Transverse colon (tissue), 3 donors: ENCODE data around the gene SECISBP2.

Experiments used
- POLR2A ChIP-seq: fragments of 450-650 bp; IDR thresholded peaks from one replicate; pipeline ENCODE4 v1.6.1; 2016; ENCODE audit warnings: antibody characterized with exemption, mild to moderate bottlenecking, moderate library complexity
- TF ChIP-seq, protein P1 (sequence below), 5 experiments: fragments of 200-600 bp in 3 of 5; fragments of 450-650 bp in 2 of 5; sonication (generic) in 3 of 5; IDR thresholded peaks; 1 replicate in 2 of 5; 2 replicates in 3 of 5; pipeline ENCODE4 v1.5.1; 2016 to 2017; ENCODE audit warnings: antibody characterized with exemption in 5 of 5, inconsistent platforms in 3 of 5, mild to moderate bottlenecking in 2 of 5, moderate library complexity in 1 of 5

DNA sequence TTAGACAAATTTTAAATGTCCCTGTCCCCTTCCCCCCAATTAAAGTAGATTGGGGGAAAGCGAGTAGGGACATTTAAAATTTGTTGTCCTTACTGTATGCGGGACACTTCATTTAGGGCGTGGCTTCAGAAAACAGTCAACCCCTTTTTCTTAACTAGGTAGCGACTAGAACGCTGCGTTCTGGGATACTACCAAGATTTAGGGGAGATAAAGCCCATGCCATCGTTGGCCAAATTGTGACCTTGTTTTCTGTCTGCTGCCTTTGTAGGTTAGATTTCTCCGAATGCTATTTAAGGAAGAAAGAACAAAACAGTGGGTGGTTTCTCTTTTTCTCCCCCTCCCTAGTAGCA is 6.1 kb upstream of the SECISBP2 start:
- no peak for TF ChIP-seq POLR2A
- TF ChIP-seq, protein P1, sequence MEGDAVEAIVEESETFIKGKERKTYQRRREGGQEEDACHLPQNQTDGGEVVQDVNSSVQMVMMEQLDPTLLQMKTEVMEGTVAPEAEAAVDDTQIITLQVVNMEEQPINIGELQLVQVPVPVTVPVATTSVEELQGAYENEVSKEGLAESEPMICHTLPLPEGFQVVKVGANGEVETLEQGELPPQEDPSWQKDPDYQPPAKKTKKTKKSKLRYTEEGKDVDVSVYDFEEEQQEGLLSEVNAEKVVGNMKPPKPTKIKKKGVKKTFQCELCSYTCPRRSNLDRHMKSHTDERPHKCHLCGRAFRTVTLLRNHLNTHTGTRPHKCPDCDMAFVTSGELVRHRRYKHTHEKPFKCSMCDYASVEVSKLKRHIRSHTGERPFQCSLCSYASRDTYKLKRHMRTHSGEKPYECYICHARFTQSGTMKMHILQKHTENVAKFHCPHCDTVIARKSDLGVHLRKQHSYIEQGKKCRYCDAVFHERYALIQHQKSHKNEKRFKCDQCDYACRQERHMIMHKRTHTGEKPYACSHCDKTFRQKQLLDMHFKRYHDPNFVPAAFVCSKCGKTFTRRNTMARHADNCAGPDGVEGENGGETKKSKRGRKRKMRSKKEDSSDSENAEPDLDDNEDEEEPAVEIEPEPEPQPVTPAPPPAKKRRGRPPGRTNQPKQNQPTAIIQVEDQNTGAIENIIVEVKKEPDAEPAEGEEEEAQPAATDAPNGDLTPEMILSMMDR (IDR thresholded peaks at IDR 0.05), result no peak
